GM23248 (cell line): ENCODE measurements around the gene CEMIP. TPM values are rescaled to one million over a fixed set of nuclear protein-coding genes. Genes with fewer than 3 reads are reported as not detected.
A peak's percentile ranks its signal among the peaks of the same experiment; 100 is the strongest.

Source experiments
- DNase-seq: peaks from one replicate; pipeline ENCODE4 v3.0.0-alpha.2; 2015
- H2AFZ ChIP-seq: fragments of 200-600 bp; sonication (generic); 2 replicates; pipeline ENCODE4 v1.6.1; 2016; ENCODE audit warnings: antibody characterized with exemption
- H3F3A ChIP-seq: fragments of 200-600 bp; sonication (generic); 2 replicates; pipeline ENCODE4 v1.6.1; 2016; ENCODE audit warnings: mild to moderate bottlenecking, antibody characterized with exemption, mixed run types; ENCODE audit not compliant: insufficient read depth
- H3K27ac ChIP-seq: fragments of 200-600 bp; sonication (generic); 2 replicates; pipeline ENCODE4 v1.5.1; 2016; ENCODE audit warnings: mild to moderate bottlenecking
- H3K27me3 ChIP-seq: fragments of 200-600 bp; sonication (generic); replicated peaks from 2 replicates; pipeline ENCODE4 v1.6.1; 2016; ENCODE audit warnings: mild to moderate bottlenecking; ENCODE audit not compliant: insufficient read depth
- H3K36me3 ChIP-seq: fragments of 200-600 bp; sonication (generic); 2 replicates; pipeline ENCODE4 v1.6.1; 2016; ENCODE audit warnings: low read depth, mild to moderate bottlenecking
- H3K4me1 ChIP-seq: fragments of 200-600 bp; sonication (generic); 2 replicates; pipeline ENCODE4 v1.6.1; 2016; ENCODE audit warnings: mild to moderate bottlenecking; ENCODE audit not compliant: insufficient read depth
- H3K4me2 ChIP-seq: fragments of 200-600 bp; sonication (generic); one replicate; pipeline ENCODE4 v1.6.1; 2016; ENCODE audit warnings: mild to moderate bottlenecking; ENCODE audit not compliant: unreplicated experiment
- H3K4me3 ChIP-seq: fragments of 200-600 bp; sonication (generic); 2 replicates; pipeline ENCODE4 v1.5.1; 2016; ENCODE audit warnings: mild to moderate bottlenecking
- H3K79me2 ChIP-seq: fragments of 200-600 bp; sonication (generic); 2 replicates; pipeline ENCODE4 v1.6.1; 2016; ENCODE audit warnings: mild to moderate bottlenecking; ENCODE audit not compliant: insufficient read depth
- H3K9ac ChIP-seq: fragments of 200-600 bp; sonication (generic); 2 replicates; pipeline ENCODE4 v1.6.1; 2016; ENCODE audit warnings: mild to moderate bottlenecking
- H3K9me2 ChIP-seq: fragments of 200-600 bp; sonication (generic); 2 replicates; pipeline ENCODE4 v1.6.1; 2016; ENCODE audit warnings: mixed run types, mild to moderate bottlenecking, moderate library complexity; ENCODE audit not compliant: insufficient read depth
- H3K9me3 ChIP-seq: fragments of 200-600 bp; sonication (generic); one replicate; pipeline ENCODE4 v1.6.1; 2017; ENCODE audit warnings: low read depth
- H4K20me1 ChIP-seq: fragments of 200-600 bp; sonication (generic); 2 replicates; pipeline ENCODE4 v1.6.0; 2016; ENCODE audit not compliant: insufficient read depth
- EZH2 ChIP-seq: fragments of 200-600 bp; sonication (generic); IDR thresholded peaks from 2 replicates; pipeline ENCODE4 v1.6.1; 2018; ENCODE audit warnings: antibody characterized with exemption, mild to moderate bottlenecking; ENCODE audit not compliant: insufficient read depth, poor library complexity, severe bottlenecking
- EZH2phosphoT487 ChIP-seq: fragments of 200-600 bp; sonication (generic); IDR thresholded peaks from 2 replicates; pipeline ENCODE4 v1.6.1; 2018; ENCODE audit warnings: antibody characterized with exemption, moderate library complexity, mild to moderate bottlenecking, low read depth; ENCODE audit not compliant: insufficient read depth
- WGBS, 2 experiments: methylation state at CpG; one replicate each; pipeline ENCODE4 v1.1.6; 2015 to 2017; ENCODE audit warnings: low lambda C conversion rate in 2 of 2, low coverage in 1 of 2; ENCODE audit errors: missing lambda C conversion rate in 2 of 2; 5-methylcytosine and 5-hydroxymethylcytosine counted together
- in situ Hi-C: fragments of 300-500 bp; cut with MboI; formaldehyde crosslinking; loops from 2 replicates; pipeline ENCODE4 v1.15.0; 2020
- polyA plus RNA-seq: library from polyadenylated mRNA; unstranded; fragments of >200 nt; fragmentation: Nextera tagmentation; extraction: Ambion mirVana; gene quantifications from 2 replicates; pipeline ENCODE4 v1.2.1, GENCODE V29; 2016
- total RNA-seq: library from RNA; depleted of rRNA; stranded (reverse); fragments of >200 nt; shearing (Covaris generic); gene quantifications from 2 replicates; pipeline ENCODE4 v1.2.3, GENCODE V29; 2014

Gene CEMIP
- total and polyA plus RNA-seq, 2 experiments from 2014 or later, result 134 to 213 TPM

GRCh38 chr15:80918196-80918783, 139.1 kb downstream of the CEMIP start:
- in situ Hi-C loops, result no loop called here
- H3K36me3 ChIP-seq, result peaks cover 25% of the 10 kb centered on the region
- H3K27ac ChIP-seq, result no peak overlapping the region

GRCh38 chr15:80920271-80920699, 141.1 kb downstream of the CEMIP start:
- Histone ChIP-seq H3K9me3 (no peaks in the 10 kb centered on the region), H2AFZ (no peak overlapping the region), H3K4me3 (no peak overlapping the region), H4K20me1 (no peaks in the 10 kb centered on the region), H3K9me2 (no peaks in the 10 kb centered on the region), H3K27ac (no peak overlapping the region), H3K27me3 (no peaks in the 10 kb centered on the region), H3K36me3 (peaks cover 36% of the 10 kb centered on the region), H3F3A (peaks cover 97% of the 10 kb centered on the region), H3K4me2 (no peak overlapping the region), H3K4me1 (no peaks in the 10 kb centered on the region), H3K79me2 (no peaks in the 10 kb centered on the region), H3K9ac (no peak overlapping the region)
- TF ChIP-seq EZH2phosphoT487 (no peak), EZH2 (no peak)
- WGBS, 2 experiments, result 92 to 93% methylated on average over 5 of the region's 5 CpGs
- DNase-seq, result no peak
- in situ Hi-C loops, result no loop called here

More at GRCh38 chr15:80918196-80918783, 139.1 kb downstream of the CEMIP start:
- WGBS, 2 experiments, result 85 to 87% methylated on average over 5 of the region's 5 CpGs
- Histone ChIP-seq H3K9me2 (no peaks in the 10 kb centered on the region), H3K4me2 (no peak overlapping the region), H3K4me3 (no peak overlapping the region), H3F3A (peaks cover 96% of the 10 kb centered on the region), H3K9me3 (no peaks in the 10 kb centered on the region), H3K9ac (no peak overlapping the region), H3K4me1 (no peaks in the 10 kb centered on the region), H3K79me2 (no peaks in the 10 kb centered on the region), H3K27me3 (no peaks in the 10 kb centered on the region), H4K20me1 (no peaks in the 10 kb centered on the region), H2AFZ (no peak overlapping the region)
- DNase-seq, result no peak
- TF ChIP-seq EZH2 (no peak), EZH2phosphoT487 (no peak)

DNA sequence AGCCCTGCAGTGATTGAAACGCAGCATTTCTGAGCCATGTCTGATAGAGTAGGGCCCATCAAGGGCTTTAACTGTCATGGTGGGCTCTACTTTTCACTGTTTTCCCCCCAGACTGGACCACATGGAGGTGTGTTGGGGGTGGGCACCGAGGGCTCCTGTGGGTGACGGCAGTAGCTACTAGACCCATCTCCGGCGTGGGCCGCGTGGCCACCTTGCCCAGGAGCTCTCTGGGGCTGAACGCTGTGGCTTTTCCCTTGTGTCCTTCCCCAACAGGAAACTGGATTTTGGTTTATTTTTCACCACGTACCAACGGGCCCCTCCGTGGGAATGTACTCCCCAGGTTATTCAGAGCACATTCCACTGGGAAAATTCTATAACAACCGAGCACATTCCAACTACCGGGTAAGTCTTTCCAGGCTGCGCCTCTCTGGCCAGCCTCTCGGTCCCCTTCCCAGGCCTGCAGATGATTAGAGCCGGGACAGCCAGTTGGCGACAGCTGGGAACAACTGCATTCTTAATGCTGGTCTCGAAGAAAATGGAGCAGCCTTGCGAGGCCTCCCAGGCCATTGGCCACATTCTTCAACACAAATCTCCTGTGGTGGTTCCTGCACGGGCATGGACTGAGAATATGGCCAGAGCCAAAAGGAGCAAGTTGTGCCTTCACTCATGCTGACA, 142.7 kb downstream of the CEMIP start:
- H3K9me3 ChIP-seq, result no peaks in the 10 kb centered on the region
- H3K4me1 ChIP-seq, result 0 out of 2 replicates have a peak, but pooled peaks cover 3% of the 10 kb centered on the region
- 71 to 74% methylated on average over 20 of the region's 20 CpGs for WGBS, 2 experiments
- H3K4me3 ChIP-seq, result no peak overlapping the region
- no peaks in the 10 kb centered on the region for H3K9me2 ChIP-seq
- peaks cover 44% of the 10 kb centered on the region for H3K36me3 ChIP-seq
- H3K27ac ChIP-seq, result no peak overlapping the region
- no peak overlapping the region for H3K4me2 ChIP-seq
- H3F3A ChIP-seq, result peaks cover 94% of the 10 kb centered on the region
- no peaks in the 10 kb centered on the region for H3K27me3 ChIP-seq
- no peaks in the 10 kb centered on the region for H4K20me1 ChIP-seq
- no peak for DNase-seq
- no peak overlapping the region for H3K9ac ChIP-seq
- no peaks in the 10 kb centered on the region for H3K79me2 ChIP-seq
- in situ Hi-C loops, result no loop called here
- no peak for TF ChIP-seq EZH2phosphoT487
- TF ChIP-seq EZH2, result no peak
- no peak overlapping the region for H2AFZ ChIP-seq

GRCh38 chr15:80923668-80924067, 144.5 kb downstream of the CEMIP start:
- 0 out of 2 replicates have a peak, but pooled peaks cover 4% of the 10 kb centered on the region for H3K4me1 ChIP-seq
- in situ Hi-C loops, result no loop called here
- no peaks in the 10 kb centered on the region for H3K79me2 ChIP-seq
- H3K4me3 ChIP-seq, result no peak overlapping the region
- no peaks in the 10 kb centered on the region for H3K27me3 ChIP-seq
- no peaks in the 10 kb centered on the region for H3K9me2 ChIP-seq
- WGBS, 2 experiments, result 41 to 51% methylated on average over 6 of the region's 6 CpGs
- H3K27ac ChIP-seq, result peak overlapping the region; percentile 29
- no peak overlapping the region for H3K4me2 ChIP-seq
- H2AFZ ChIP-seq, result no peak overlapping the region
- TF ChIP-seq EZH2phosphoT487 (no peak), EZH2 (no peak)
- no peaks in the 10 kb centered on the region for H4K20me1 ChIP-seq
- H3F3A ChIP-seq, result peaks cover 94% of the 10 kb centered on the region
- peaks cover 47% of the 10 kb centered on the region for H3K36me3 ChIP-seq
- no peaks in the 10 kb centered on the region for H3K9me3 ChIP-seq
- DNase-seq, result peak; percentile 69
- no peak overlapping the region for H3K9ac ChIP-seq

DNA sequence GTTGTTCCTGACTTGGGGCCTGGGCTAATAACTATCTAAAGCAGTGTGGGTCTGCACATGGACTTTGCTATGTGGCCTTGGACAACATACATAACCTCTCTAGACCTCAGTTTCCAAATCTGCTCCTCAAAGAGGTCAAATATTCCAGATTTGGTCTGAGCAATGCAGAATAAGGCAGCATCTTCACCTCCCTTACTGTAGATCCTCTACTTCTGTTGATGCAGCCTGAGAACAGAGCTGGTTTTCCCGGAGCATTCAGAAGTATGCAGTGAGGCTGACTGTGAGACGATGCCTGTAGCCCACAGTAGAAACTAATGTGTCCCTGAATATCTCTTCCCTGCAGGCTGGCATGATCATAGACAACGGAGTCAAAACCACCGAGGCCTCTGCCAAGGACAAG, 145.1 kb downstream of the CEMIP start:
- no peaks in the 10 kb centered on the region for H3K9me3 ChIP-seq
- peak overlapping the region; percentile 29; the same call in 1 of the 2 replicates for H3K27ac ChIP-seq
- H3K9ac ChIP-seq, result no peak overlapping the region
- H3K9me2 ChIP-seq, result no peaks in the 10 kb centered on the region
- DNase-seq, result no peak
- H3K36me3 ChIP-seq, result peaks cover 43% of the 10 kb centered on the region
- no peaks in the 10 kb centered on the region for H3K79me2 ChIP-seq
- no peaks in the 10 kb centered on the region for H3K27me3 ChIP-seq
- TF ChIP-seq EZH2phosphoT487 (no peak), EZH2 (no peak)
- 92 to 97% methylated on average over 4 of the region's 4 CpGs for WGBS, 2 experiments
- no peak overlapping the region for H2AFZ ChIP-seq
- H3K4me1 ChIP-seq, result peaks cover 9% of the 10 kb centered on the region
- H3K4me3 ChIP-seq, result no peak overlapping the region
- no peaks in the 10 kb centered on the region for H4K20me1 ChIP-seq
- in situ Hi-C loops, result no loop called here
- H3F3A ChIP-seq, result peaks cover 94% of the 10 kb centered on the region
- no peak overlapping the region for H3K4me2 ChIP-seq
